DMS114 treated with DMSO at 0.1 percent for 48 hours (cell line): Measurements from ENCODE around the gene JMY.

Source experiments
- DNase-seq: peaks from one replicate; lab custom pipeline; 2025; ENCODE audit not compliant: unreplicated experiment; lab: John Stamatoyannopoulos, UW

JMY gene

DNA sequence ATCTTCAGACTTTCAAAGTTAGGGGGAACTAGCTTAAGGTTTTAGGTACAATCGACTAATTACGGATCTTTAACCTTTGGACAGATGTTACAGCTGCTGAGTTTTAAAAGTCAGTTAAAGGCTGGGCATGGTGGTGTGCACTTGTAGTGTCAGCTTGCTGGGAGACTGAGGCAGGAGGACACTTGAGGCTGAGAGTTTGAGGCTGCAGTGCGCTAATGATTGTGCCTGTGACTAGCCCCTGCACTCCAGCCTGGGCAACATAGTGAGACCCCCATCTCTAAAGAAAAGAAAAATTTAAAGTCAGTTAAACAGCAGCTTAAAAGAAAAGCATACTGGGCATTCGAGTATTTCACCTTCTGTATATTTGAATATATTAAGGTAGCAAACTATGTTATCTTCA lies 51.4 kb downstream of the JMY start:
- DNase-seq = no peak

DNA sequence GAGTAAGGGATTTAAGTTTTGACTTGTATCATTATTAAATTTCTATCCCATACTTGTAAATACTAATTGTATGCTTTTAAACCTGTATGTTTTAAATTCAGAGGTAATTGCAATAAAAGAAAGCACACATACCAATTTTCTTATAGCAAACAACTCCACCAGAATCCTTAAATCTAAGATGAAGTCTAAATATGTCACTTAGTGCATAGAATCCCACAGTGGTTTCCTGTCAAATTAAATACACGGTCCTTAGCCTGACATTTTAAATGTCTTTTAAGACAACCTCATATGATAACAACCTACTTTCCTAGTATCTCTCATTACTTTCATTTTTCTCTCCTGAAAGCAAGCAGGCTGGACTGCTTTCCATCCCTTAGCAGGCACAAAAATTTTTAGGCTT lies 52.0 kb downstream of the JMY start:
- DNase-seq = no peak

DNA sequence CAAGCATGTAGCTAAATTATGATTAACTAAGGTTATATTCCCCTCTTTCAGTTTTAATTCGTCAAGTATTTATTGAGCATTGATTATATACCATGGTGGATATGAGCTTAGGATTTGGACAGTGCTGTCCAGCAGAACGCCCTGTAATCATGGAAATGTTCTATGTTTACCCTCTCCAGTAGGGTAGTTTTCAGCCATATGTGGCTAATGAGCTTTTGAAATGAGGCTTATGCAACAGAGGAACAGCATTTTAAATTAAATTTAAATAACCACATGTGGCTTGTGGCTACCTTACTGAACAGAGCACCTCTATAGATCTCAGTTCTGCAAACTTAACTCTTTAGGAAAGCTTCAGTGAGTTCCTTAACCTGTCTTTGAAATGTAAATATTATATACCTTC lies 59.1 kb downstream of the JMY start:
- no peak for DNase-seq

DNA sequence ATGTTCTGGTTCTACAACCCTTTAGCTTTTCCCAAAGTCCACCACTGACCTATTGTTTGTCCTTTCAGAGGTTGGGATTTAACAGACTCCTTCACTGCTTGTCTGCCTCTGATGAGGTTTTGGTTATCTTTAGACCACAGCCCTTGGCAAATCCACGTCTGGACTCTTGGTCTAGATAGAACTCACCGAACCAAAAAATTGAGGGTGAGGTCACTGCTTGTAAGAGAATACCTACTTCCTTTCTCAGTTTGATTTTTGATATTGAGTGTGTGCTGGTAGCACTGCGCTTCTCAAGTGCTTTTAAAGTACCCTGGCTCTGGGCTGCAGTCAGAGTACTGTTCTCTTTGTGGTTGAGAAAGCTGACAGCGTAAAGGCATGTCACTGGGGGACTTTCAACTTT lies 61.7 kb downstream of the JMY start:
- DNase-seq = no peak

DNA sequence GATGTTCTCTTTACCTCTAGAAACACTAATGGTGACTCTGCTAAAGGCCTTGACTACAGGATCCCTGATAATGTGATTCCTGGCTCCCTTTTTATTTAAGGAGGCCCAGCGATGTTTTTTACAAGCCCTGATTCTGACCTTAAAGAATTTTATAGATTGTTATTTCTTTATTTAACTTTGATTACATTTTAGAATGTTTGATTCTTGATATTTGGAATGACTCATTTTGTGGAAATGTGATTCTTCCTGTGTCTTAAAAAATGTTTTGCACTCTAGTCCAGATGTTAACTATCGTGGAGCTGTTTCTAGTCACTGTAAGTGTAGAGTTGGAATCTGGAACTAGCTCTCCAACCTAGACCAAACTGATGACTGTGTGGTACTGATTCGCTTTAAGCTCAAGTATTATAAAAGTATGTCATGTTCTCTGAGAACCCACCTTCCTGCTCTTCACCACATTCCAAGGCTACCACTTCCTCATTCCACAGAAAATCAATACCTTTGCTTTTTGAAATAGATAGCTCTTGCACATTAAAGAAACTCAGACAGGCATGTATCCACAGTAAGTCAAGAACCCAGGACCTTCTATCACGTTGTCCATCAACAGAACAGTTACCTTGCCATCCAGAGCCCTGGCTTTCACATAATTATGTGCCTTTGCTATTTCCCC lies 65.2 kb downstream of the JMY start:
- no peak for DNase-seq

DNA sequence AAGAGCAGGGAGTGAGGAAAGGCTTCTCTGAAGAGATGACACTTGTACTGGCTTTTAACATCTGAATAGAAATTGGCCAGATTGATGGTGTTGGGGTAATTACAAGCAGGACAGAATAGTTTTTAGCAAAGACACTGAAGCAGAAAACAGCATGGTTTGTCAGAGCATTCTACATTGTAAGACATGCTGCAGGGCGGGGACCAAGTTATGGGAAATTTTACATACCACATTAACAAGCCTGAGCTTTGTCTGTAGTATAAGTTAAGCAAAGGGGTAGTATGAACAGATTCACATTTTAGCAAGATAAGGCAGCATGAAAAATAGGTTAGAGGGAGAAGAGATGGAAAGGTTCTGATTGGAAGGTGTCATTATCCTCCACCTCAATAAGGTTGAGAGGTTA lies 66.5 kb downstream of the JMY start:
- DNase-seq = no peak

DNA sequence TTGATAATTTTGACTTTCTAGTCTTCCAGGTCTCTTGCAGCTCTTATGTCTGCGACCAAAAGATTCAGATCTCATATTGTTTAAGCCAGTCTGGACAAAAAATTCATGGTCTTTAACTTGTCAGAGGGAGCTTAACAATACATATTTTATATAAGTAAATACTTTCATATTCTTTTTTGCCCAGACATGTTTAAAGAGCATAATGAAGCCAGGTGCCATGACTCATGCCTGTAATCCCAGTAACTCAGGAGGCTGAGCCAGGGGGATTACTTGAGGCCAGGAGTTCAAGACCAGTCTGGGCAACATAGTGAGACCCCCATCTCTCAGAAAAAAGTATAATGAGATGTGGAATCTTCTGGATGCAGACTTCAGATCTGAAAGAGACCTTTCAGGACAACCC lies 69.8 kb downstream of the JMY start:
- DNase-seq = no peak

DNA sequence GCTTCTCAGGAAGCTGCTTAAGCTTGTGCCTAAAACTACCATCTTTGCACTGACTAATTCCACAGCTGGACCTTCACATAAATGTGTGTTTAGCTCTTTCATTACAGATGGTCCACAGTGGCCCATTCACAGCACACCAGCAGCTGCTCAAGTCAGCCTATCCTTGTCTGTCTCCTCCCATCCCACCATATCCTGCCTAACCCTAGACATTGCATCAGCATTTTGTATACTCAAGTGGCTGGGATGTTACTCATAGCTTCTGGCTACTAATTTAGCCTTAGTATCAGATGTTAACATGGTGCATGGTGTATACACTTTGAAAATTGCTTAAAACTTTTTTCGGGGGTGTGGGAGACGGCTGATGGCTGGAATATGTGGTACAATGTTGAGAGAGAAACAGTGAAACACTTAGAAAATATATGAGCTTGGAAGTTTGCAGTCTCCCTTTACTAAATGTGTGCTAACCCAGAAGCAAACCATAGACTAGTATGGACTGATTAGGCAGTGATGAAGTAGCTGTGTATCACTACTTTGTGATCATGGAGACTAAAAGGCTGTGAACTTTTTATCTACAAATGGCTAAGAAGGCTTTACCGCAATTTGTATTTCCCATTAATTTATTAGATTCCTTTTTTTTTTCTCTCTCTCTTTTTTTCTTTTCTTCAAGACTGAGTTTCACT lies 83.1 kb downstream of the JMY start:
- DNase-seq = no peak

DNA sequence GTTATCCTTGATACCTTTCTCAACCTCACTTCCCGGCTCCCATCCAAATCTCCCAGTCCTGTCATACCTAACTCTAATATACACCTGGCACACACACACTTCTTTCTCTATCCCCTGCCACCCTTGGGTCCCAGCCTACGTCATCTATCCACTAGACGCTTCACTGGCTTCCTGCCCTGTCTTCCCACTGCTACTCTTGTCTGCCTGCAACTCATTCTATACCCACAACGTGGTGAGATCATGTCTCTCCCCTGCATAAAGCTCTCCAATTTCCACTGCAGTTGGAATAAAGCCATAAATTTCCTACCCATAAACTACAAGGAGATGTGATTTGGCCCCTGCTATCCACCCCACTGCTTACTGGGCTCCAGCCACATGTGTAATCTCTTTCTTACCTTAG lies 93.5 kb downstream of the JMY start:
- DNase-seq = no peak

DNA sequence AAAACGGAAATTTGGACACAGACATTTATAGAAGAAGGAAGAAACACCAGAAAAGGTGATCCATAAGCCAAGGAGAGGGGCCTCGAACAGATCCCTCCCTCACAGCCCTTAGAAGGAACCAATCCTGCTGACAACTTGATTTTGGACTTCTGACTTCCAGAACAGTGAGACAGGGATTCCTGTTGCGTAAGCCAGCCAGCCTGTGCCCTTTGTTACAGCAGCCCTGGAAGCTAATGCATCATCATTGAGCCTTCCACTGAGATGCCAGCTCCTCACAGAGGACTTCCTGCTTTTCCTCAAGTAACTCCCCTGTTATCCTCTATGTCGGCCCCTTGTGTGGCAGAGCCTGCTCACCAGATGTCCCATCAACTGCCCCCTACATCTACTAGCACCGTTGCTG lies 94.1 kb downstream of the JMY start:
- DNase-seq = no peak

DNA sequence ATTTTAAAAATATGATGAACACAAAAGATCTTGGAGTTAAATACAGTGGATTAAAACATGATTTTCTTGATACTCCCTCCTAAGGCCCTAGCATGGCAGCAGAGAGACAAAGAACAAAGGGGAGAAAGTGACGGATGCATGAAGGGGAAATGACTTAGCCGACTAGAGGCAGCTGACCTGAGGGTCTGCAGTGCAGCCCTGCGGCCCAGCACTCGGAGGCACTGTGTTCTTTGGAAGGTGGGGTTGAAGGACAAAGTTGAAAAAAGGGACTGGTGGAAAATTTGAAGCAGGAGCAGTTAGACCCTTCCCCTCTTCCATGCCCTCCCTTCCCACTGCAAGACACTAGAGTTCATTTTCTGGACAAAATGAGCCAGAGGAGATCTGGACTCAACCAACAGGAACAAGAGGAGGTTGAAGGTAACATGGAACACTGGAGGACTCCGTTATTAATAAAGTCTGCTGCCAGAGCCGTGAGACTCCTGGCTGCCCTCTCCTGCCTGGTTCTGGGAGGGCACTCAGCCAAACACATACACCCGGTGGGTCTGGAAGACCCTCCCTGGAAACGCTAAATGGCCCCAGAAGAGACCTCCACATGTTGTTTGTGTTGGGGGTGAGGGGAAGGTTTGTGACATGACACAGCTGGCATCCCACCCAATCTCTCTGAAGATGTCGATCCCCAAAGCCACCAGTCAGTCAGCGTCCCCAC lies 98.1 kb downstream of the JMY start:
- DNase-seq = no peak

DNA sequence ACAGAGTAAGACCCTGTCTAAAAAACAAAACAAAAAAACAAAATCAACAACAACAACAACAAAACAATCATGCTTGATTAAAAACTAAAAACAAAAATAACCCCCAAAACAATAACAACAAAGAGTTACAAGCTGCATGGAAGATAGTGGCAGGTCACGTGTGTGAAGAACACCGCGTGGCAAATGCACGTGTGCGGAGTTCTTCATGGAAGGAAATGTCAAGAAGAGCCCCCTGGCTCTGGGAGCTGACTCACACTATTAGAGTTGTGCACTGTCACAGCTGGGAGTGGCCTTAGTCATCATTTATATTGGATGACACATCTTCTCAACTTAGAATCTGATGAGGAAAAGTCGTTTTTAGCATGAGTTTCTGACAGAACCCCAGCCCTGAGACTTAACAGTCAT lies 110.5 kb downstream of the JMY start:
- DNase-seq = no peak

DNA sequence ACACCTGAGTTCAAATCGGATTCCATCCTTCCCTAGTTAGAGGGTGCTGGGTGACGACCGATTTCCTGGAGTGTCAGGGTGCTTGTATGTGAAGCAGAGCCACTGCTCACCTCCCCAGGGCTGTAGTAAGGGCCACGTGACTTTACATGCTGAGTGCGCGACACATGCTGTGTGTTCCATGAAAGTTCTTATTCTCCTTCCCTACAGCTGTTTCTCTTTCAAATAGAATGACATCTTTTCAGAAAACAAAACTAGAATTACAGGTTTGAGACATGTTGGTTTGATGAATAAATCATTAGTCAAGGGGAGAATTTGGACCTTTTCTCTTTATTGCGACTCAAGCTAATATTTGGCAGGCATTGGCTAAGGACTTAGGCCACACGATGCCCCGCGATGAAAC lies 113.1 kb downstream of the JMY start:
- no peak for DNase-seq

DNA sequence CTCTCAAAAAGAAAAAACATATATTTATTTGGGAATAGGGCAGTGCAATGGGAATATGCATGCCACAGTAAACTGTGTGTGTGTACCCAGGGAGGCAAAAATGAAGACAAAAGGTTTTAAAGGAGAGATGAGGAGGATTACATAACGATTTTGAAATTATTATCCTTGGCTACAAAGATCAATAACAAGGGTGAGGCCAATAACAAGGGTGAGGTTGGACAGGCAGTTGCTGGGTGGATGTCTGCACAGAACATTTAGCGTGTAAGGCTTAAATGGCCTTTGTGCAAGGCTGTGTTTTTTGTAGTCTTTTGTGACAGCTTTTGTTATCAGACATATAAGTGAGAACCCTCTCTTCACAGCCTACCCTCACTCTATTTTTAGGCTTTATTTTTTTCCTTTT lies 114.0 kb downstream of the JMY start:
- DNase-seq = no peak

DNA sequence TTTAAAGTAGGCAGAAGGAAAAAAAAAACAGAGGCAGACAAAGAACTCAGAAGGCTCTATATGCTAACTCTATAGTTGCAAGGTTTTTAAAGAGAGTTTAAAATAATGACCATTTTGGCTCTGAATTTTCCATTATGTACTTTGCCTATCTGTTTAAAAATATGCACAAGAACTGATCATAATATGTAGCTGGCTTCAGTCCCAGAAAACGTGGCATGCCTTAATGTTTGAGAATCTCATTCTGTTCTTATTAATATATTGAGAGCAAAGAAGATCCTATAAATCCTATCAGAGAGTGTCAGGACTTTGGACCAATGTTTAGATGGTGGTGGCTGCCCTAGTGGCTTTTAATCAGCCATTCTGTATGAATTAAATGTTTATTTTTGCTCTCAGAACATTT lies 121.5 kb downstream of the JMY start:
- DNase-seq = no peak
